Loucy (cell line): ENCODE measurements around the gene KIF1B.

Experiments
- CTCF ChIP-seq: fragments of 200-600 bp; sonication (generic); conservative IDR thresholded peaks from 2 replicates; pipeline ENCODE4 v1.5.1; 2014; ENCODE audit warnings: mild to moderate bottlenecking, antibody characterized with exemption, low read length
- EZH2phosphoT487 ChIP-seq: fragments of 200-600 bp; IDR thresholded peaks from 2 replicates; pipeline ENCODE4 v1.6.1; 2018; ENCODE audit warnings: antibody characterized with exemption, mild to moderate bottlenecking, moderate library complexity, borderline replicate concordance

DNA sequence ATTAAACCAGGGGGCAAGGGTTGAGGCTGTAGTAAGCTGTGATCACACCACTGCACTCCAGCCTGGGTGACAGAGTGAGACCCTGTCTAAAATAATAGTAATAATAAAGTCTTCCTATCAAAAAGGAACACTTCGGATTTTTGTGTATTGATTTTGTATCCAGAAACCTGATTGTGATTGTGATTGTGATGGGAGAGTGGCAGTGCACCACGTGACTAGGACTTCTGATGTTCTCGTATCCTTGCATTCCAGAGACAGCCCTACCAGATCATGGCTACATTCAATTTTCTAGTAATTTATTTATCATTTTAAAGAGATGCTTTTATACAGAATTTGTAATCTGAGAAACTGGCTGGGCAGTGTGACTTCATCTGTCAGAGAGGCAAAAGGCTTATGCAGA, 2.6 kb upstream of the KIF1B start:
- no peak for TF ChIP-seq CTCF
- TF ChIP-seq EZH2phosphoT487: no peak
